NCI-H226 (cell line): Measurements from ENCODE around the gene TMEM238.
A peak's percentile ranks its signal among the peaks of the same experiment; 100 is the strongest.

ENCODE experiments used
- DNase-seq: peaks from one replicate; pipeline ENCODE4 v3.0.0-alpha.2; 2015

The TMEM238 gene

DNA sequence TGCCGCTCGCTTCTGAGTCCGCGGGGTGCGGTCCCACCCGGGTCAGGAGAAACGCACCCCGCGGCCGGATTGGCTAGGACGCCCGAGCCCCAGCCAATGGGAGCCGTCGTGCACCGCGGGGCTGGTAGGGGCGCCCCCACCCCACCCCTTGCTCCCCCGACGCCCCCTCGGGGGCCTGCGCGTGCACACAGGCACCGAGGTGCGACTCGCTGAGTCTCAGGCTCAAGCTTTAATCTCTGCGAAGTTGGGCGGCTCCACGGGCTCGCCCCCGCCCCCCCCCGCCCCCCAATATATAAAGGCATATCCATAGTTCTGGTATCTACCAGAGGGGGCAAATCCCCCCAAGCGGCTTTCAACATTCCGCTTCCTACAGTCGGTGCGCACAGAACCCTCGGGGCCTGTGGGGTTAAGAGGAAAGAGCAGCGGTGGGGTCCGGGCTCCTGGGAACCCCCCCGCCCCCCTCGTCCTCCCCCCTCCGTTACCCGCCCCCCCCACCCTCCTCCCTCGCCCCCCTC lies 29.3 kb downstream of the TMEM238 start, which contains the start of gene COX6B2:
TSS of gene COX6B2 (minus strand) at position 22 of the 515 bp plus-strand sequence. CDS start 198 bp downstream, outside the sequence.
- peak; percentile 45 for DNase-seq

DNA sequence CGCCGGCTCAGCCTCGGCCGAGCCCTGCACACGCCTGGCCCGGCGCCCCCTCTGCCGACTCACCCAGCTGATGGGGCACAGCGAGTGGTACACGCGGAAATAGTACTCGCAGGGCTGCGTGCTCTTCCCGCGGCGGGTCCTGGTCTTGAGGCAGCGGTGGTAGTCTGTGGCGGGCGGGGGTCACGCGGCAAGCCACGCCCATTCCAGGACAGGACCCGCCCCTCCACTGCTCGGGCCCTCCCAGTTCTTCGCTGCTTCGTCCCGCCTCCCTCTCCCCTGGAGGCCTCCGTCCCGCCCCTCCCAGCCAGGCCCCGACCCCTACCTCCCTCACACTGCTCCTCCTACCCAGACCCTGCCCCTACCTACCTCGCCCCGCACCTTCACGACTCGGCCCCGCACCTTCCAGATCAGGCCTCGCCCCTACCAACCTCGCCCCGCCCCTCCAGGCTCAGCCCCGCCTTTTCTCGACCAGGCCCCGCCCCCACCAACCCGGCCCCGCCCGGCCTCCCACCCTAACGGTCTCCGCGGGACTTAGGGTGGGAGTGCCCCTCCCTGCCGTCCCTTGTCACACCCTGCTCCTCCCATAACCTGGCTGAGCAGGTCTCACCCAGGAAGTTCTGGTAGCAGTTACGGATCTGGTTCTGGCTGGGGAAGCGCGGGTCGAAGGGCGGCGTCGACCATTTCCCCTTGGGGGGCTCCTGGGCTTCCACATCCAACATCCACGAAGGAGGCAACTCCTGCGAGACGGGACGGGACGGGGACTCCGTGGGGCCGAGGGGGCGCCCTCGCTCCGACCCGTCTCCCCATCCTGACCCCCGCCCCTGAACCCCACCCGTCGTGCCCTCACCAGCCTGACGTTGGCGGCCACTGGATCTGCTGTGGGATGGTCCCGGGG lies 30.0 kb downstream of the TMEM238 start:
- DNase-seq, result peak; percentile 56

DNA sequence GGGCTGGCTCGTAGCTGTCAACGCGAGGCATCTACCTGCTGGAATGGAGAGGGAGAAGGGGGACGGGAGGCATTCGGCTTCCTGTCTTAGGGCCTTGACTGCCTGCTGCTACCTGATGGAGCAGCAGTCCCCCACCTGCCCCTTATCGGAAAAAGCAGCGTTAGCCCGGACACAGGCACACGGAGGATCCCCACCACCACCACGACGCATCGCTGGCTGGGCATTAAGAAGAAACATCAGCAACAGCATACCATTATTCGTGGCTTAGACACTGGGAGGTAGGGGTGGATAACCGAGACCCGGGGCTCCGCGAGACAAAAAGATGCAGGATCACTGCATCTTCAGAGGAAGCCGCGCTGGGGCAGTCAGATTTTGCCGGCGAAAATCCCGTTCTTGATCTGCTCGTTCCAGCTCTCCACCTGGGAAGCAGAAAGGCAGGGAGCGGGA lies 30.7 kb downstream of the TMEM238 start:
- no peak for DNase-seq

DNA sequence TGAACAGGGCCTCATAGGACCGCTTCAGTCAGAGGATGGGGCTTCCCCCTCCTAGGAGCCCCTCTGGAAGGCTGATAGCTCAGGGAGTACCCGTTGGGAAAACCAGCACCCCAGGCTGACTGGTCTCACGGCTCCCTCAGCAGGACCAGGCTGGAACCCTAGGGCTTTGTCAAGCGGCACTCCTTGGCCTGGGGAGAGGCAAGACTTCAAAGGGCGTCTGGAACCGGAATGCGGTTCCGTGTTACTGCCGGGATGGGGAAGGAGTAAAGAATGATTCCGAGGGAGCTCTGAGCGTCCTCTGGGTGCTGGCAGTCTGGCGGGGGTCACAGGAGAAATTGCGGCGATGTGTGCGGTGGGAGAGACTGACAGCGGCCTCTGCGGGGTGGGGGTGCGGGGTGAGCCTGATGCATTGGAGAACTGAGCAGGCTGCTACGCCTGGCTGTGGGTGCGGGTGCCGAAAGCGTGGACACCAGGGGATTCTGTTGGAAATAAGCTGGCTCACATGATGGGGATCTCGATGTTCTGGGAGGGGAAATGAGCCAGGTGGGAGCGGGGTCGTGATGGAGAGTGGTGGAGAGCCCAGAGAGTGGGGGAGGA lies 31.4 kb downstream of the TMEM238 start:
- no peak for DNase-seq

DNA sequence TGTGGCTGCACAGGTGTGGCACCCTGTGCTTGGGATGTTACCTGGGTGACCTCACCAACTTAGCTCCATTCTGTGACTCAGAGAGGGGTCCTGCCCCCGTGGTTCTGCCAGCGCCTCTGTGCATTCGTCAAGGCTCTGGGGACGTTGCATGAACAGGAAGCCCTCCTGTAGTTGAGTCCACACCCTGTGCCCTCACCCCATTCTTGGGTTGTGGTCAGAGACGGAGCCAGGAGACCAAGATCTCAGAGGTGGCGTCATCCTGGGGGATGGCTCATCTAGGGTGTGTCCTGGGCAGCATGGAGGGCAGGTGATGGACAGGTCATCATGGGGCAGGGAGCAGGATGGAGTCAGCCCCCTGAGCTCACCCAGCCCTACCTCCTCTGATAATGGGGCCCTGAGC lies 32.1 kb downstream of the TMEM238 start:
- DNase-seq, result peak; percentile 45

DNA sequence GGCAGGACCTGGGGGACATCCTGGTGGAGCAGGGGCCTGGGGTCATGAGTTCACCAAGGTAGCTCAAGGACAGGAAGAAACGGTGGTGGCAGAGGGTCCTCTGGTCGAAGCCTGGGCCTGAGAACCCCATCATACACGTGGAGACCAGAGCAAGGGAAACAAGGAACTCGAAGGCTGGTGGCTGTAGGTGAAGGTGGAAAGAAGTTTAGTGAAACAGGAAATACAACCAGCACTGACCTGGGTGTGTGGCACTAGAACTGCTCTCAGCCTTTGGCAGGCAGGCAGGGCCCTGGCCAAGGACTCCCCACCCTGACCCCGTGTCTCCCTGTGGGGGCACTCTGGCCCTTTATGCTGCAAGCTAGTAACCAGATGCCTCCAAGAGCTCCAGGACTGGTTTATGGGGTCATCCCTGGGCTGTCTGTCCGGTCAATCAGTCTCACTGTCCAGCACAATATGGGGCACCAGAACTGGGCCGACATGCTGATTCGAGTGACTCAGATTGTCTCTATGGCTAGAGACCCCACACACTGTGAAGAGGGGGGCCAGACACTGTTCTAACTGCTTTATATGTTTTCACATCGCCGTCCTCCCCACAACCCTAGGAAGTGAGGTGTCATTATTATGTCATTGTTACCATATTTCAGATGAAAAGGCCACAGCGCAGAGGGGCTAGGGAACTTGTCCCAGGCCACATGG lies 33.3 kb downstream of the TMEM238 start:
- DNase-seq, result no peak

DNA sequence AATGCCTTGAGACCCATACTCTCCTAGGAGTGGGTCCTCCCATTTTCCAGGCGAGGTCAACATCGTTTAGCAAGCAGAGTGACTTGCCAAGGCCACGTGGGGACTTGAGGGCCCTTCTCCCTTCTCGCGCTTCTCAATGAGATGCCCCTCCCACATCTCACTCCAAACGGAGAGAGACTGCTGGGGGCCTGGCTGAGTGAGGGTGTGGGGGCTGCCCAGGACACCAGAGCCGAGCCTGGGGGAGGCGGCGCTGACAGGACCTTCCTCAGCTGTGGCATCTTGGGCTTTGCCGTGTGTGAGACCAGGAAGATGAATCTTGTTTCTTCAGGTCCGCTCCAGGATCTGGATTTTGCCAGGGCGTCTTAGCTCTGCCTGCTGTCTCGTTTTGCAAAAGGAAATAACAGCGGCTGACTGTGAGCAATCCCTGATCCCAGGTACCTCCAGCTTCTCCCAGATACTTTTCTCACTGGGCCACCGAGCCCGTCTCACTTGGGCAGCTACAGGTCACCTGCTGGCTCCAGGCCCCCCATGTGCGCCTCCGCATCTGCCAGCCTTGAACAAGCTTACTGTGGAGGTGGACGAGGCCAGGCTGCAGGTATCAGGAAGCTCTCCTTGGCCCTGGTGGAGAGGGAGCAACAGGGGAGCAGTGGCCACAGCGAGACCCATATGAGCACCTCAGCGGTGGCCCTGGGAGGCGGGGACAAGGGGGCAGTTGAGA lies 35.6 kb downstream of the TMEM238 start:
- DNase-seq, result no peak

DNA sequence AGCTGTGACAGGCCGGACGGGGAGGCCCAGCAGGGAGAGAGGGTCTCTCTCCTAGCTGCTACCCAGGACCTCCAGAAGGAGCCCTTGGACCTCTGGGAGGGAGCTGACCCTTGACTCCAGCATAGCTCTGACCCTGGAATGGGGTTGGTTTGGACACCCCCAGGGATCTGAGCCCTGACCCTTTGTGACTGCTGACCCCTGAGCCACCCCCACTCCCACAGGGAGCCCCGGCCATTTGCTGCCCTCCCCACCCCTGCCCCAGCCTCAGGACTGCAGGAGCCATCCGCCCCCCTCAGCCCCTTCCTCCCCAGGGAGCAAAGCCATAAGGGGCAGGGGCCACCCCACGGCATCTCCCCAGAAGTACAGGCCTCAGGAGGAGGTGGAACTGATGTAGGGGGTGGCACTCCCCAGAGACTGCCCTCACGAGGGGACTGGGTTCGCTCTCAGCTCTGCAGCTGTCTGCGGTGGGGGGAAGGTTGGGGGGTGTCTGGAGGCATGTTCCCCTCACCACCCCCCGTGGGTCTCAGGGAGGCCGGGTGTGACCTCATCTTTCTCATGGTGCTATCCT lies 36.6 kb downstream of the TMEM238 start:
- DNase-seq, result no peak

DNA sequence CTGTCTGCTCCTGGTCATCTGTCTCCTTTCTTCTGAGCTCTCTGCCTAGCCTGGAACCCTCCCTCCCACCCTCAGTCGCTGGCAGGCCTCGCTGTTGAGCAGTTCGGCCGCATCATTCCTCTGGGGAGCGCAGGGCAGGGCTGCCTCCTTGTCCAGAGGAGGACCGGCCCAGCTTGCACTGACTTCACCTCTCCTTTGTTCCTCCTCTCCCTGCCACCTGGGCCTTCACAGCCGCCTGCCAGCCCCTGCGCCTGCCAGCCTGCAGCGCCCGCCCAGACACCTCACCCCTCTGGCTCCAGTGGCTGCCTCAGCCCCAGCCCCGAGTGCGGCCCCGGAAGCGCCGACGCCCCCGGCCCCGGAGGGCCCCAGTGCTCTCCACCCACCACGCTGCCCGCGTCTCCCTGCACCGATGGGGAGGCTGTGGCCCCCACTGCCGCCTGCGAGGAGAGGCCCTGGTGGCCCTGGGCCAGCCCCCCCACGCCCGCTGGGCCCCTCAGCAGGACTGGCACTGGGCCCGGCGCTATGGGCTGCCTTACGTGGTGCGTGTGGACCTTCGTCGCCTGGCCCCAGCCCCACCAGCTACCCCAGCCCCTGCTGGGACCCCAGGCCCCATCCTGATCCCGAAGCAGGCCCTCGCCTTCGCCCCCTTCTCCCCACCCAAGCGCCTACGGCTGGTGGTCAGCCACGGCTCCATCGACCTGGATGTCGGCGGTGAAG lies 37.2 kb downstream of the TMEM238 start:
- DNase-seq, result no peak

DNA sequence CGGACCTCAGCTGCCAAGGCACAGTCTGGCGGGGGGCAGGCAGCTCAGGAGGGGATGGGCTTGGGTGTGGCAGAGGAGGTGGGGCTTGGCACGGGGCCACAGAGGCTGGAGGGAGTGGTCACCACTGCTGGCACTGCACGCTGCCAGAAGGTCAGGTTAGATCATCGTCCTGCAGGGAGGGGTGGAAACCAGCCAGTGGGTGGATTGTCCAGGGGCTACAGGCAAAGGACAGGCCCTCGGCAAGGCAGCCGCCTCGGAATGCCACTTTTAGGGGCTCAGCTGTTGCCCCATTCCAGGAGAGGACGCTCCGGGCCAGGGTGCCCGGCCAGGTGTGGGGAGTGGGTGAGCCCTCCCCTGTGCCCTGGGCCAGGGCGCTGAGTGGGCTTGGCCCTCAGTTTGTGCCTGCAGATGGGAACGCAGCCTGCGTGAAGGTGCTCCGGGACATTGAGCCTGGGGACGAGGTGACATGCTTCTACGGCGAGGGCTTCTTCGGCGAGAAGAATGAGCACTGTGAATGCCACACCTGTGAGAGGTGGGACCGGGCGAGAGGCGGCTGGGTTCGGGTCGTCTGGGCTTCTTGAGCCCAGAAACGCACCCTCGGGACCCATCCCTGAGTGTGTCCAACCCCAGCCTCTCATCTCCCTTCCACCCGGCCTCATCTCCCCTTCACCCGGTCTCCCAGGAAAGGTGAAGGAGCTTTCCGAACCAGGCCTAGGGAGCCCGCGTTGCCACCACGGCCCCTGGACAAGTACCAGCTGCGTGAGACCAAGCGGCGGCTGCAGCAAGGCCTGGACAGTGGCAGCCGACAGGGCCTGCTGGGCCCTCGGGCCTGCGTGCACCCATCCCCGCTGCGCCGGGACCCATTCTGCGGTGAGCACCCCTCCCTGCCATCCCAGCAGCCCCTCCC lies 38.0 kb downstream of the TMEM238 start:
- peak; percentile 82 for DNase-seq

DNA sequence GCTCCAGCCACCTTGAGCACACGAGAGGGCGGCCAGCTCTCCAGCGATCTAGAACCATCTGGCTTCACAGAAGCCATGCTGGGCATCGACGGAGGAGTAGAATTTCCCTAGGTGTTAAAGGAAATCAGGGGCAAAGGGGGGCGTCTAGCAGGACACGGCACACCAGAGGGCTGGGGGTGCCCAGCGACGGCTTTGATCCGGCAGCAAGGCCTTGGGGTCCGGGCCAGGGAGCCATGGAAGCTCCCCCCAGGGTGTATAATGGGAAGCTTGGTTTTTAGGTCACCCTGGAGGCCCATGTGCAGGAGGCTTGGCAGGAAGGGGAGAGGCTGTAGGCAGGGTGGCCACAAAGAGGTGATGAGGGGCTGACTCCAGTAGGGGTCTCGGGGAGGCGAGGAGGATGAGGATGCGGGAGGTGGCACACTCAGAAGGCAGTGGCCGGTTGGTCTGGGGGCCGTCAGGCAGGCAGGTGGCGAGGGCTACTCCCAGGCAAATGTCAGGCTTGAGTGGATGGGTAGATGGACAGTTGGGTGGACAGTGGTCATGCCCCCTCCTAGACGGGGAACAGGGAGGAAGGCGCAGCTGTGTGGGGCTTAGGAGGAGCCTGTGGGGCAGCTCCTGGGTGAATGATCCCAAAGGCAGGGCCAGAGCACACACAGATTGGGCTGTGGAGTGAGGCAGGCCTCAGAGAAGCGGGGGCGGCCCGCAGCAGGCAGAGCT lies 38.8 kb downstream of the TMEM238 start:
- no peak for DNase-seq

DNA sequence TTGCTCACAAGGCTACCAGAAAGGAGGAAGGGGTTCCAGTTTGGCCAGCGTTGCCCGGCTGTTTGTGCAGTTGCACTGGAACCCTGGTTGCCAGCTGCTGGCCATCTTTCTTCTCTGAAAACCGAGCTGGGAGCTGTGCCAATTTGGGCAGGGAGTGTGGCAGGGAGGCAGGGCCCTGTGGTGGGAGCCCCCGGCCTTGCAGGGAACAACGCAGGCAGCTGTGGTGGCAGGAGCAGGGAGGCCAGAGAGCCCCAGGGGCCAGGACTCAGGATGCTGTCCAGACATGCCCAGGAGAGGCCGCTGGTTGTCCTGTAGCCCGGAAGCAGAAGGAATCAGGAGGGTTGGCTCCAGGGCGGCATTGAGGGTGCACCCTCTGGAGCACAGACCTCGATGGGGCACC lies 39.6 kb downstream of the TMEM238 start:
- no peak for DNase-seq

DNA sequence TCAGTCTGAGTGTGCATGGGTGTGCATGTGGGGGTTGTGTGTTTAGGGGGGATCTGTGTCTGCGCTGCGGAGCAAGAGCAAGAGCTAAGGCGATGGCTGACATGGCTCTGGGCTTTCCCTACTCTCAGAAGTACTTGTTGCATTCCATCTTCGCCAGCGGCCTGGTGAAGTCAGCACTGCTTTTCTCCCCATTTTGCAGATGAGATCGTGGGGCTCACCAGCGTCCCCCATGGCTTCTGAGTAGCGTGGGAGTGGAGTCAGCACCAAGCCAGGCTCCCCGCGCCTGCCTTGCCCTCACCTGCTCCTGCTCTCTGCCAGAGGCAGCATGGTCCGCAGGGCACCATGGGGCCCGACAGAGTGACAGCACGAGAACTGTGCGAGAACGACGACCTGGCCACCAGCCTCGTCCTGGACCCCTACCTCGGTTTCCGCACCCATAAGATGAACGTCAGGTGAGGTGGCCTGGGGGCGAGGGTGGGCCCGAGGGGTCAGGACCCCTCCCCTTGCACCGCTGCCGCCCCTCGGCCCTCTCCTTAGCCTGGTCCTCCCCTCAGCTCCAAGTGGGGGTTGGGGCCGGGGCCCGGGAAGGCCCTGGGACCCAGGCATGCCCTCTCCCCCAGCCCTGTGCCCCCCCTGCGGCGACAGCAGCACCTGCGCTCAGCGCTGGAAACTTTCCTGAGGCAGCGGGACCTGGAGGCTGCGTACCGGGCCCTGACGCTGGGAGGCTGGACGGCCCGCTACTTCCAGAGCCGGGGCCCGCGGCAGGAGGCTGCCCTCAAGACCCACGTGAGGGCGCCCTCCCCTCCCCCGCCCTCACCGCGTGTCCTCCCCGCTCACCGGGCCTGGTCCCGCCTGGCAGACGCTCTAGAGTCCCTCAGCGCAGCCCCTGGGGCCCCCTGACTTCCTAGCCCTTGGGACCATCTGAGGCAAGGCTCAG lies 42.2 kb downstream of the TMEM238 start:
- DNase-seq, result no peak

DNA sequence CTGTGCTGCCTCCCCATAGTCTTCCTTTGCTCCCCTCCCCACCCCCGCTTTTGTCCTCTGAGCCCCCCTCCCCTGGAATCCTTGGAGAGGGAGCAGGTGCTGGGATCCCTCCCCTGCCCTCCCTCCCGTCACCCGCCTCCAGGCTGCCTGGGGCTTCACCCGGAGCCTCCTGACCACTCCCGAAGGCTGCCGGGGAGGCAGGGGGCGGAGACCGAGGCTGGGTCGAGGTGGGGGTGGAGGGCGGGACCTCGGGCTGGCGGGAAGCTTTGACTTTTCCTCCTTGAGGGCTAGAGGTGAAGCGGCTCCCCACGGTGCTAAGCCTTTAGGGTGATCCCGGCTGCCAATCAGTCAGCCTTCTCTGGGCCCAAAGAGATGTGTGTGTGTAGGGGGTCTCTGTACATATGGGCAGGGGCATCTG lies 42.9 kb downstream of the TMEM238 start:
- DNase-seq, result peak; percentile 80

DNA sequence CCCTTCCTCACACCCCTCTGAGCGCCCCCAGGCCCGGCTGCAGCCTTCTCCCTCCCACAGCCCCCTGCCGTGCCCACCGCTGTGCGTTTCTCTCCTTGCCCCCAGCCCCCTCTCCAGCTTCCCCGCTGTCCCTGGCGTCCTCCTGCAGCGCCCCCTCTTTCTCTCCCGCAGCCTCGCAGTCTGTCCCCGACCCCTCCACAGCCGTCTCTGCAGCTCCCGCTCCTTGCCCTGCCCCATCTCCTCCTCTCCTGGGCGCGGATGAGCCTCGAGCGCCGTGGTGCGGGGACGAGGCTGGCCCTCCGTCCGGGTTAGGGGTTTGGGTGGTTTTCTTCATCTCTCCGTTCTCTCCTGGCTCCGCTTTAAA lies 43.3 kb downstream of the TMEM238 start:
- DNase-seq, result no peak

DNA sequence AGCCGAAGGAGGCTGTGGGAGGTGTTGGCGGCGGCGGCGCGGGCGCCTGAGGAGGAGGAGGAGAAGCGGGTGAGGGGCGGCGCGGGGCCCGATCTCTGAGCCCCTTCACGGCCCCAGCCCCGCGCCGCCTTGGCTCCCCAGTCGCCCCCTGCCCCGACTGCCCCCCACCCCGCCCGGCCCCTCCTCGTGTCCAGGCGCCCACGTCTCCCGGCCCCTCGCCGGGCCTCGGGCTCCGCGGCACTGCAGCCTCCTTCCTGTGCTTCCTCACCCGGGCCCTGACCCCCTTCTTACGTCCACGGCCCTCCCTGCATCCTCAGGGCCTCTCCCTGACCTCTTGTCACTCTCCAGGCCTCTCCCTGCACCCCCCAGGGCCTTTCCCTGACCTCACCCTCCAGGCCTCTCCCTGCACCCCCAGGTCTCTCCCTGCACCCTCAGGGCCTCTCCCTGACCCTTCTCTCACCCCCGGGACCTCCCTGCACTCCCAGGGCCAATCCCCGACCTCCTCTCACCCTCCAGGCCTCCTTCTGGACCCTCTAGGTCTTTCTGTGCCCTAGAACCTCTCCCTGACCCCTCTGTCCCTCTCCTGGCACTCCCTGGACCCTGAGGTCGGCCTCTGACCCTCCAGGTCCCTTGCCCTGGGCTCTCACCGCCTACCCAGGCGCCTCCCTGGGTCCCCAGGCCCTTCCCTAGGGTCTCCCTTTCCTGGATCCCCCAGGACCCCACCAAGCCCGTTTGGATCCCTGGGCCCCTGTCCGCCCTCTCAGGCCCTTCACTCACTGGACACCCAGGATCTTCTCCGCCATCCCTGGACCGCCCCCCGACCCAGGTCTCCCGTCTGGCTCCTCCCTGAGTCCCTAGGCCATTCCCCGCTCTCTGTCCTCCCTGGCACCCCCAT lies 44.0 kb downstream of the TMEM238 start:
- DNase-seq, result peak; percentile 14

DNA sequence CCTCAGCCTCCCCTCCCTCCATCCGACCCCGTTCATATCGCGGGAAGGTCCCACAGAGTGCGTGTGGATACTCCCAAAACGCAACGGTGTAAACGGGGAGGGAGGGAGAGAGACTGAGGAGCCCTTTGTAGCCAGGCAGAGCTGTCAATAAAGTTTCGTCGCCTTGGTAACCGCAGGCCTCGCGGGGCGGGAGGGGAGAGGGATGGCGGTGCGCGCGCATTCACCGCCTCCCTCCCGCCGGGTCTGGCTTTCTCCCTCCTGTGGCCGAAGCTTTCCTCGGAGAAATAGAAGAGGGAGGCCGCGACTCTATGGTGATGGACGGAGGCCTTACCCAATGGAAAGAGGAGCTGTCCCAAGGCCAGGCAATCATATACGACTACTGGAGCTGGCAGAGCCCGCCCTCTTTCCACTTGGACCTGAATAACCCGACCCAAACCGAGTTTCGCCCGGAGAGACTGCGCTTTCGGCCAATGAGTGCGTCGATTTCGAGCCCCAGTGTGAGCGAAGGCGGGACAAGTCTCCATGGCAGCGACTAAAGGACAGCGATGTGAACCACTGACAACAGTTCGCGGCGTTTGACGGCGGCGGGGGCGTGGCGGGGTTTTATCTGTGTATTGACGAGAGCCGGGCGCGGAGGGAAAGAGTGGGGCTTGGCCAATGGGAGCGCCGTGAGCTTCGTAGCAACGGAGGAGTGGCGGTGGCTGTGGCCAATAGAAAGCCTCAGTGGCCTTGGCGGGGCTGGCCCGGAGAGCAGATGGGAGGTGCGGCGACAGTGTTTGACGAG lies 44.8 kb downstream of the TMEM238 start, which contains the start of gene KMT5C:
TSS of gene KMT5C (plus strand) at position 772 of the 784 bp plus-strand sequence. CDS start 2,061 bp downstream, outside the sequence.
- DNase-seq, result peak; percentile 100
